Sigmoid colon (tissue), 4 donors: ENCODE measurements around the gene GRAMD4.

Experiments
- EP300 ChIP-seq, 4 donors: sonication (generic); formaldehyde crosslinking; IDR thresholded peaks; one replicate each; pipeline ENCODE4 v1.6.1; 2017; ENCODE audit warnings: antibody characterized with exemption in 4 of 4
- POLR2A ChIP-seq, 2 donors: fragments of 450-650 bp; IDR thresholded peaks; one replicate each; pipeline ENCODE4 v1.6.1; 2016; ENCODE audit warnings: antibody characterized with exemption in 2 of 2, mild to moderate bottlenecking in 2 of 2, moderate library complexity in 2 of 2
- TF ChIP-seq, protein P1 (sequence below), 4 experiments: fragments of 450-650 bp in 3 of 4; fragments of 200-600 bp in 1 of 4; IDR thresholded peaks; one replicate each; pipeline ENCODE4 v1.5.1; 2016 to 2019; ENCODE audit warnings: antibody characterized with exemption in 4 of 4, mild to moderate bottlenecking in 3 of 4, moderate library complexity in 2 of 4

DNA sequence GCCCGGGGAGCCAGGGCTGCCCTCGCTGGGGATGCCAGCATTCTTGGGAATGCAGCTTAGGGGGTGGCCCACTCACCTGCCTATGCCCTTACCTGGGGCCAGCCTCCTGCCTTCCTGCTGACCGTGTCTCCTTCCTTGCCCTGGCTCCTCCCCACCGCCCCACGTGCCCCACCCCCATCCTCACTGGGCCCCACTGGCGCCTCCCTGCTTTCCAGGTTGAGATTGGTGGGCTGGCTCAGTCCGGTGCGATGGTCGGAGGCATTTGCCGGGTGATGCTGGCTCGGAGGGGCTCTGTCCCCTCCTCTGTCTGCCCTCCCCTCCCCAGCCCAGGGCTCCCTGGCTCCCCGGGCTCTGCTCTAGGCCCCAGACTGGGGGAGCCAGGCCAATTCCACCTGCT is 34.1 kb upstream of the GRAMD4 start:
- TF ChIP-seq POLR2A (IDR thresholded peaks at IDR 0.05) (no peak), EP300 (IDR thresholded peaks at IDR 0.05) (no peak)
- TF ChIP-seq, protein P1, sequence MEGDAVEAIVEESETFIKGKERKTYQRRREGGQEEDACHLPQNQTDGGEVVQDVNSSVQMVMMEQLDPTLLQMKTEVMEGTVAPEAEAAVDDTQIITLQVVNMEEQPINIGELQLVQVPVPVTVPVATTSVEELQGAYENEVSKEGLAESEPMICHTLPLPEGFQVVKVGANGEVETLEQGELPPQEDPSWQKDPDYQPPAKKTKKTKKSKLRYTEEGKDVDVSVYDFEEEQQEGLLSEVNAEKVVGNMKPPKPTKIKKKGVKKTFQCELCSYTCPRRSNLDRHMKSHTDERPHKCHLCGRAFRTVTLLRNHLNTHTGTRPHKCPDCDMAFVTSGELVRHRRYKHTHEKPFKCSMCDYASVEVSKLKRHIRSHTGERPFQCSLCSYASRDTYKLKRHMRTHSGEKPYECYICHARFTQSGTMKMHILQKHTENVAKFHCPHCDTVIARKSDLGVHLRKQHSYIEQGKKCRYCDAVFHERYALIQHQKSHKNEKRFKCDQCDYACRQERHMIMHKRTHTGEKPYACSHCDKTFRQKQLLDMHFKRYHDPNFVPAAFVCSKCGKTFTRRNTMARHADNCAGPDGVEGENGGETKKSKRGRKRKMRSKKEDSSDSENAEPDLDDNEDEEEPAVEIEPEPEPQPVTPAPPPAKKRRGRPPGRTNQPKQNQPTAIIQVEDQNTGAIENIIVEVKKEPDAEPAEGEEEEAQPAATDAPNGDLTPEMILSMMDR (IDR thresholded peaks at IDR 0.05), result no peak
